Measurements from ENCODE around the gene NOD1.

NOD1 gene

GRCh38 chr7:30433506-30433905 is 45.1 kb downstream of the NOD1 start:
- Histone ChIP-seq H3K4me1 (ENCODE audit: insufficient read depth, low read length) (no peaks in the 10 kb centered on the region), H3K9me3 (ENCODE audit: insufficient read depth, low read length, severe bottlenecking) (no peaks in the 10 kb centered on the region), H3K27ac (ENCODE audit: low read length) (no peak overlapping the region), H2AFZ (ENCODE audit: low read depth, low read length) (no peak overlapping the region), H3K4me2 (ENCODE audit: insufficient read depth, low read length) (no peak overlapping the region), H4K20me1 (ENCODE audit: insufficient read depth, low read length) (no peaks in the 10 kb centered on the region), H3K36me3 (ENCODE audit: insufficient read depth, low read length) (peaks cover 83% of the 10 kb centered on the region), H3K79me2 (ENCODE audit: insufficient read depth, low read length) (no peaks in the 10 kb centered on the region), H3K4me3 (ENCODE audit: low read depth in 1 of 2, low read length in 2 of 2) (no peak overlapping the region), H3K9ac (ENCODE audit: low read depth, low read length) (no peak overlapping the region), H3K27me3 (ENCODE audit: insufficient read depth, low read length, poor library complexity) (no peaks in the 10 kb centered on the region)
- ATAC-seq (ENCODE audit: insufficient read depth, low read depth): no peak
- DNase-seq: no peak
- TF ChIP-seq, protein P1, sequence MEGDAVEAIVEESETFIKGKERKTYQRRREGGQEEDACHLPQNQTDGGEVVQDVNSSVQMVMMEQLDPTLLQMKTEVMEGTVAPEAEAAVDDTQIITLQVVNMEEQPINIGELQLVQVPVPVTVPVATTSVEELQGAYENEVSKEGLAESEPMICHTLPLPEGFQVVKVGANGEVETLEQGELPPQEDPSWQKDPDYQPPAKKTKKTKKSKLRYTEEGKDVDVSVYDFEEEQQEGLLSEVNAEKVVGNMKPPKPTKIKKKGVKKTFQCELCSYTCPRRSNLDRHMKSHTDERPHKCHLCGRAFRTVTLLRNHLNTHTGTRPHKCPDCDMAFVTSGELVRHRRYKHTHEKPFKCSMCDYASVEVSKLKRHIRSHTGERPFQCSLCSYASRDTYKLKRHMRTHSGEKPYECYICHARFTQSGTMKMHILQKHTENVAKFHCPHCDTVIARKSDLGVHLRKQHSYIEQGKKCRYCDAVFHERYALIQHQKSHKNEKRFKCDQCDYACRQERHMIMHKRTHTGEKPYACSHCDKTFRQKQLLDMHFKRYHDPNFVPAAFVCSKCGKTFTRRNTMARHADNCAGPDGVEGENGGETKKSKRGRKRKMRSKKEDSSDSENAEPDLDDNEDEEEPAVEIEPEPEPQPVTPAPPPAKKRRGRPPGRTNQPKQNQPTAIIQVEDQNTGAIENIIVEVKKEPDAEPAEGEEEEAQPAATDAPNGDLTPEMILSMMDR (IDR thresholded peaks at IDR 0.05; ENCODE audit: borderline replicate concordance, extremely low read depth, low read length, poor library complexity, severe bottlenecking): no peak
- no peak for TF ChIP-seq EZH2 (IDR thresholded peaks at IDR 0.05; ENCODE audit: borderline replicate concordance, low read depth, low read length, severe bottlenecking)

DNA sequence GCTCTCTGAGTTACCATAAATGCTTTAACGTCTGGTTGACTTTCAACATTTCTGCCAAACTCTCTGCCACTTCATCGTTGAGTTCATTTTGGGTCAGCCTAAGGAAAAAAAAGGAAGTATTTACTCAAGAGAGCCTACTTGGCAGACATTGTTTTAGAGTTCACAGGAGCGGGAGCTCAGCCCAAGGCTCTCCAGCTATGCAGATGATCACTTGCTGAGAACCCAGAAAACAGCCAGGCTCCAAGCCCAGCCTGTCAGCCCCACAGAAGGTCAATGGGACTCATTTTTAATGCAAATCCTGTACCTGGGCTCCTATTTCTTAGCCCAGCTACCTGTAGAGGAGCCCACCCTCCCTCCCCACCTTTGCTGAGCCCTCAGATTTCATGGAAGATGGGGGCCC is 45.5 kb downstream of the NOD1 start:
- no peaks in the 10 kb centered on the region for H3K79me2 ChIP-seq (ENCODE audit: insufficient read depth, low read length)
- no peak overlapping the region for H2AFZ ChIP-seq (ENCODE audit: low read depth, low read length)
- no peaks in the 10 kb centered on the region for H3K4me1 ChIP-seq (ENCODE audit: insufficient read depth, low read length)
- H3K9me3 ChIP-seq (ENCODE audit: insufficient read depth, low read length, severe bottlenecking): no peaks in the 10 kb centered on the region
- ATAC-seq (ENCODE audit: insufficient read depth, low read depth): no peak
- no peaks in the 10 kb centered on the region for H4K20me1 ChIP-seq (ENCODE audit: insufficient read depth, low read length)
- H3K4me3 ChIP-seq (ENCODE audit: low read depth in 1 of 2, low read length in 2 of 2): no peak overlapping the region
- DNase-seq: no peak
- no peaks in the 10 kb centered on the region for H3K27me3 ChIP-seq (ENCODE audit: insufficient read depth, low read length, poor library complexity)
- H3K36me3 ChIP-seq (ENCODE audit: insufficient read depth, low read length): peaks cover 79% of the 10 kb centered on the region
- TF ChIP-seq, protein P1 (IDR thresholded peaks at IDR 0.05; ENCODE audit: borderline replicate concordance, extremely low read depth, low read length, poor library complexity, severe bottlenecking): no peak
- no peak for TF ChIP-seq EZH2 (IDR thresholded peaks at IDR 0.05; ENCODE audit: borderline replicate concordance, low read depth, low read length, severe bottlenecking)
- H3K9ac ChIP-seq (ENCODE audit: low read depth, low read length): no peak overlapping the region
- H3K27ac ChIP-seq (ENCODE audit: low read length): no peak overlapping the region
- no peak overlapping the region for H3K4me2 ChIP-seq (ENCODE audit: insufficient read depth, low read length)

- no peak for ATAC-seq (ENCODE audit: insufficient read depth, low read depth)
- no peak overlapping the region for H3K9ac ChIP-seq (ENCODE audit: low read depth, low read length)
- no peak for DNase-seq
Measured at GRCh38 chr7:30430777-30431176, 47.8 kb downstream of the NOD1 start.

GRCh38 chr7:30430276-30430675 is 48.3 kb downstream of the NOD1 start:
- H3K9me3 ChIP-seq (ENCODE audit: insufficient read depth, low read length, severe bottlenecking): no peaks in the 10 kb centered on the region
- H3K79me2 ChIP-seq (ENCODE audit: insufficient read depth, low read length): no peaks in the 10 kb centered on the region
- H2AFZ ChIP-seq (ENCODE audit: low read depth, low read length): no peak overlapping the region
- no peaks in the 10 kb centered on the region for H3K4me1 ChIP-seq (ENCODE audit: insufficient read depth, low read length)
- H3K4me3 ChIP-seq (ENCODE audit: low read depth in 1 of 2, low read length in 2 of 2): no peak overlapping the region
- no peaks in the 10 kb centered on the region for H4K20me1 ChIP-seq (ENCODE audit: insufficient read depth, low read length)
- peaks cover 80% of the 10 kb centered on the region for H3K36me3 ChIP-seq (ENCODE audit: insufficient read depth, low read length)
- no peak overlapping the region for H3K27ac ChIP-seq (ENCODE audit: low read length)
- no peak for ATAC-seq (ENCODE audit: insufficient read depth, low read depth)
- no peak for DNase-seq
- TF ChIP-seq, protein P1 (IDR thresholded peaks at IDR 0.05; ENCODE audit: borderline replicate concordance, extremely low read depth, low read length, poor library complexity, severe bottlenecking): no peak
- TF ChIP-seq EZH2 (IDR thresholded peaks at IDR 0.05; ENCODE audit: borderline replicate concordance, low read depth, low read length, severe bottlenecking): no peak
- H3K9ac ChIP-seq (ENCODE audit: low read depth, low read length): no peak overlapping the region
- no peaks in the 10 kb centered on the region for H3K27me3 ChIP-seq (ENCODE audit: insufficient read depth, low read length, poor library complexity)
- H3K4me2 ChIP-seq (ENCODE audit: insufficient read depth, low read length): no peak overlapping the region

More at GRCh38 chr7:30430777-30431176, 47.8 kb downstream of the NOD1 start:
- no peak for TF ChIP-seq EZH2 (IDR thresholded peaks at IDR 0.05; ENCODE audit: borderline replicate concordance, low read depth, low read length, severe bottlenecking)
- Histone ChIP-seq H3K9me3 (ENCODE audit: insufficient read depth, low read length, severe bottlenecking) (no peaks in the 10 kb centered on the region), H3K36me3 (ENCODE audit: insufficient read depth, low read length) (peaks cover 81% of the 10 kb centered on the region), H2AFZ (ENCODE audit: low read depth, low read length) (no peak overlapping the region), H3K4me2 (ENCODE audit: insufficient read depth, low read length) (no peak overlapping the region), H3K79me2 (ENCODE audit: insufficient read depth, low read length) (no peaks in the 10 kb centered on the region), H4K20me1 (ENCODE audit: insufficient read depth, low read length) (no peaks in the 10 kb centered on the region), H3K4me1 (ENCODE audit: insufficient read depth, low read length) (no peaks in the 10 kb centered on the region), H3K4me3 (ENCODE audit: low read depth in 1 of 2, low read length in 2 of 2) (no peak overlapping the region), H3K27ac (ENCODE audit: low read length) (no peak overlapping the region), H3K27me3 (ENCODE audit: insufficient read depth, low read length, poor library complexity) (no peaks in the 10 kb centered on the region)
